Medulla oblongata (tissue), 1 donor: ENCODE results near the gene PLA2G15.

ENCODE experiments used
- DNase-seq: peaks from one replicate; pipeline ENCODE4 v3.0.0-alpha.2; 2015; ENCODE audit errors: extremely low spot score

Gene PLA2G15

GRCh38 chr16:68233085-68233834 is 11.9 kb upstream of the PLA2G15 start:
- DNase-seq = no peak

DNA sequence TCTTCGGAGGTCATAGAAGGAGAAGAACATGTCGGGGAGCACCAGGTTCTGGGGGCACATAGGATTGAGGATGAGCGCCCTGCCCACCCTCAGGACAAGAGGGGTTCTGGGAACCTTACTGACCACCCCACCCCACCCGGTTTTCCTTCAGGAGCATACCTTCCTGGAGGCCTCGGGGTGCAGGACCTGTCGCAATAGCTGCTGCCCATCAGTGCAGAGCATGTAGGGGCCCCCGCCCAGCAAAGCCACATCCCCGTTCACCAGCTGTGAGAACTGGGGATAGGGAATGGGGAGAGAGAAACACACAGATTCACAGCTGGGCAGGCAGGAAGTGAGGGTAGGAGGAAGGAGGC is 11.4 kb upstream of the PLA2G15 start:
- DNase-seq = no peak

GRCh38 chr16:68234188-68235107 is 10.7 kb upstream of the PLA2G15 start:
- DNase-seq = no peak

DNA sequence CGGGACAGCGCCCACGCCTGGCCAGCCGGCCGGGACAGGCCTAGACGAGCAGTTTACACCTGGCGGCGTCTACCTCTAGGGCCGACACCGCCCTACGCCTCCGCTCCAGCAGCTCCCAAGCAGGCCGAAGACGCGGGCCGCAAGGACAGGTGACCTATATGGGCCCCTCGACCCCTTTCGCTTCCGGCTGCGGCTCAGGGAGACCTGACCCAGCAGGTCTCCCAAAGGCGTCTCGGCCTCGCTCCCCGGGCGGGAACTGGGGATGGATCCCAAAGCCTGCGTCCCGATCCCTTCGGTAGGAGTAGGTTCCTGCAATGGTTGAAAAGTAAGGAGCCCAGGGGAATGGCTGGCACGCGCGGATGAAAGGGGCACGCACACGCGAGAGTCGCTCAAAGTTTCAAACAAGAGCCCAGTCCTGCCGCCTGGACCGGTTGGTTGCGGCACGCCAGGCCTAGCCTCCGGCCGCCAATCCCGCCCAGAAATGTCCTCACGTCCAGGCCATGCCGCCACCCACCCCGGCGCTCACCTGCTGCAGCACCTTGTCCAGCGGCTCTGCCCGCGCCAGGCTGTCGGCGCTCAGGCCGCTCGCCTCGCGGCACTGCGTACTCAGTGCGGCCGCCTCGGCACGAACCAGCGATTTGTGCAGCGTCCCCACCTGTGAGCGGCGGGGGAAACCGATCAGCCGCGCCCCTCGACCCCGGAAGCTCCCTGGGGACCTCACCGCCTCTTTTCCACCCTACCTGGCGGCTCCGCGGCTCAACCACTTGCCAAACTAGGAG is 9.9 kb upstream of the PLA2G15 start:
- DNase-seq = no peak

DNA sequence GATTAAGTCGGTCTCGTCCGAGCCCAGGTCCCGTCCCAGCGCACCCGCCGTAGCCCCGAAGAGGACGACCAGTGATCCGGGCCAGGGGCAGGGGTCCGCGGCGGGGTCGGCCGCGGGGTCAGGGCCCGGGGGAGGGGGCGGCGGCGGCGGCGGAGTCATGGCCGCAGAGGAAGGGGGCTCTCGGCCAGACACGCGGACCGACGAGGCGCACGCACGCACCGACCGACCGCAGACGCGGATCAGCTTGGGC is 9.4 kb upstream of the PLA2G15 start, which contains the start of gene ESRP2:
ESRP2 (minus strand) TSS at position 241 of the 250 bp plus-strand sequence; CDS start at position 159, 82 bp downstream.
- no peak for DNase-seq

DNA sequence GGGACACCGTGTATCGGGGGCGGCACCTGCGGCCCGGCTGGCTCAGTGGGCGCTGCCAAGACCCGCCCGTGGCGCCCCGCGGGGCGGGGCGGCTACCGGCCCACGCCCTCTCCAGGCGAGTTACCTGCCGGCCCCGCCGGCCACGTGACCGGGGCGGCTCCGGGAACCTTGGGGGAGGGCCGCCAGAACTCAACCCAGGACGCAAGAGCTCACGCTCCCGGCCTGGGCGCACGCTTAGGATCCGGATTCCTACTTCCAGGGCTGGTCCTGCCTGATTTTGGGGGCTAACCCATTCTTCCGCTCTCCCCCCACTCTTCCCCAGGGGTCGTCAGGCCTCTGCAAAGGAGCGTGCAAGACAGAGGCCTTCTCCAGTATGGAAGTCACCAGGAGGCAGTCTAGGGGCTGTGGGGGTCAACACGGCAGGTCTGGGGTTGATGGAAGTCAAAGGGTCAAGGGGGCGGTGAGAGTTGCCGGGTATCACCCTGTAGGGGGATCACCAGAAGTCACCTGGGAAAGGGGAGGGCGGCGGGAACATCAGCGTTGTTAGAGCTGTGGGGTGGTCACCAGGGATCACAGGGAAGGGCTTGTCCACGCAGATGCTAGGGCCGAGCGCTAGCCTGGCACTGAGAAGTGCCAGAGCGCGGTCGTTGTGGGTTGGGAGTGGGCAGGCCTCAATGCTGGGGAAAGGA is 8.9 kb upstream of the PLA2G15 start:
- no peak for DNase-seq

GRCh38 chr16:68236826-68237242 is 8.3 kb upstream of the PLA2G15 start:
- no peak for DNase-seq

DNA sequence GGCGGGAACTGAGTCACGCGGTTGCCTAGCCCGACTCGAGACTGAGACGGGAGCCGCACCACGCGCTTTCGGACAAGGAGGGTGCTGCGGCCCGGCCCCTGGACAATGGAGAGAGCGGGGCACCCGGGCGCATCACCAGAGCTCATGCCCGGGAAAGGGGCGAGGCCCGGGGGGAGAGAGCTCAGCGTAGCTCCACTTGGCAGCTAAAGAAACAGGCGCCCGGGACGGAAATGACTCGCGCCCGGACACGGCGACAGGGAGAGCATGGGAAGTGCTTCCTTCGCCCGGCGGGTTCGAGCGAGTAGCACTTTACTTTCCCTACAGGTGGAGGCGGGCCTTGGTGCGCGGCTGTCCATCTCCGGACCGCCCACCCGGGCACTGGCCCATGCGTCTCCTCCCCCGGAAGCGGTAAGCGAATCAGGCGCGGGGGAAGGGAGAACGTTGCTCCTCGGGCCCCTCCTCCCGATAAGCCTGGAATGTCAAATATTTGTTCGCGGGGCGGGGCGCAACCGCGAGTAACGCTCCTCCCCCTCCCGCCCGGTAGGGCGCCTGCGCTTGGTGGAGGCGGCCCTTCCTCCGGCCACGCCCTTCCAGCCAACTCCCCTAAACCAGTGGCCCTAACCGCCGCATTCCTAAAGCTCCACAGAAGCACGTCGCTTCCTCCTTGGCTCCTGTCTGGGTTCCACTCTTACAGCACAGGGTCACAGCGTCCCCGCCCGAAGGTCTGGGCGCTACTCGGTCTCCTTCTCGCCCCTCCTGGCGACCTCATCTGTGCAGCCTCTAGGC is 7.7 kb upstream of the PLA2G15 start:
- peak; percentile 95 for DNase-seq

DNA sequence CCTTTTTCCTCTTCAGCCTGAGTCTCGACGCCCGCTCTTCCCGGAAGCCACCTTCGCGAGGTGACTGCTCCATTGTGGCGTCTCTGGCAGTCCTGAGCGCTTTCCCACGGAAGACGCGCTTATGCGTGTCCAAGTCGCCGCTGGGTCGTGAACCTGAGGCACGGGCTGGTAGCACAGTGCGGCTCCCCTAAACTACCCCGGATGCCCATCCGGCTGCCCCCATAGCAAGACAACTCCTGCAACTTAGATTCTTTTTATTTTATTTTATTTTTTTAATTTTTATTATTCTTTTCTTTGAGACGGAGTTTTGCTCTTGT is 7.2 kb upstream of the PLA2G15 start:
- DNase-seq = no peak

GRCh38 chr16:68242085-68242484 is 3.1 kb upstream of the PLA2G15 start:
- no peak for DNase-seq

- DNase-seq = no peak
Measured at GRCh38 chr16:68242926-68243858, 2.0 kb upstream of the PLA2G15 start.

GRCh38 chr16:68244481-68244902 is 681 bp upstream of the PLA2G15 start:
- DNase-seq = no peak

DNA sequence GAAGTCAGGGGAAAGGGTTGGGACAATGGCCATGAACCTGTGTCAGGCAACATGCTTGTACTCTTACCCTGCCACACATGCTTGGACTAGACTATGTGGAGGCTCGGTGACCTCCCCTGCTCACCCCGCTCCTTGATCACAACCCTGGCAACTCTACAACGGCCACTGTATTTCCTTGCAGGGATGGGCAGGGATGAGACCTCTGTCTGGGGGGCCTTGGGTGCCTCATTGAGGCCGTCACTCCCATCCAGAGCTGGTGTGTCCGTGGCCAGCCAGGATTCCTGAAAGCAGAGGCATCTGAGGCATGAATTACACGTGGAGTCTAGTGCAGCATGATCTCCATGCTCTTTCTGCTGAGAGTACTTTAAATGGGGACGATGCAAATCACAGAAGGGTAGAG is 948 bp downstream of the PLA2G15 start:
- no peak for DNase-seq

DNA sequence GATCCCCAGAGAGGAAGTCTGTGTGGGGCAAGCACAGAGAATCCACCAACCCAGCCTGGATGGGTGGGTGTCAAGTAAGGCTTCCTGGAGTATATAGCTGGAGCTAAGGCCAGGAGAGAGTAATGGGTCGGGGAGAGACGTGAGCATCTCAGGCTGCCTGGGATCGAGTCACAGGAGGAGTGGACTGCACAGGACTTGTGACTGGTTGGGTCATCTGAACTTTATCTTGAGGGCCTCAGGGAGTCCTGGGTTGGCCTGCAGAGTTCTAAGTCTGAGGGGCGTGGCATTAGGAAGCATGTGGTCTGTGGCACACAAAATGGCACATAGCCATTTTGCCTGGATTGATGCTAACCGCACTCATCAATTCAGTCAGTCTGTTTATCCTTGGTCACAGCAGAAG is 1.5 kb downstream of the PLA2G15 start:
- peak; percentile 35 for DNase-seq

DNA sequence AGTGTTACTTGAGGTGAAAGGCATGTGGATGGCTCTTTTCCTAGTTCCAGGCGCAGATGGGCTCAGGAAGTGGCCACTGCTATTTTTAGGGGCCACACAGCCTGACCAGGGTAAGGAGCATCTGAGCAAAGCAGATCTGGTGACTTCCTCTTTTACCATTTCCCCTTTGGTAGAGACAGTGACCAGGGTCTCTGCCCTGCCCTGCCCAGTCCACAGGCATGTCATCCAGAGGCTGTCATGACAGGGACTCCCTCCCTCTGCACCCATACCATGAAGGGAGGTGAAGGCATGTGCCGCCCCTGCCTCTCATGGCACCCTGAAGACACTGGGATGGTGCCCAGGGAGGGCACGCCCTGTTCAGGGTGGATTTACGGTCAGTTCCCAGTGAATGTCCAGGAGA is 2.2 kb downstream of the PLA2G15 start:
- peak; percentile 78 for DNase-seq

DNA sequence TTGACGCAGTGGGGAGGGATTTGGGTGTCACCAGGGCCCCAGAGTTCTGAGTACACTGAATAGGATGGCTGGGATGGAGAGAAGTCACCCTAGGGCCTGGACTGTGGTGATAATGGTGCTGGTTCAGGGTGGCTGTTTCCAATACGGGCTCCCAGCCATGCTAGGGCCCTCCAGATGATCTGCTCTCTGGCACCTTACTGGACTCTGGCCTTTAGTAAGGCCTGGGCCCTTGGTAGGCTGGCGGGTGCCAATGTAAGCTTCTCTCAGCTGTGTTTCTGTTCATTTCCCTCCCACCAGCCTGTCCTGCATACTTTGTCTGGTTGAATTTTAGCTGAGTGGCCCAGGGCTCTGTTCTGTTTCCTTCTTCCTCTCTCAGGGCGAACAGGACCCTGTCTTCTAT is 2.8 kb downstream of the PLA2G15 start:
- DNase-seq = no peak

- DNase-seq = no peak
Measured at GRCh38 chr16:68249371-68249770, 4.2 kb downstream of the PLA2G15 start.

DNA sequence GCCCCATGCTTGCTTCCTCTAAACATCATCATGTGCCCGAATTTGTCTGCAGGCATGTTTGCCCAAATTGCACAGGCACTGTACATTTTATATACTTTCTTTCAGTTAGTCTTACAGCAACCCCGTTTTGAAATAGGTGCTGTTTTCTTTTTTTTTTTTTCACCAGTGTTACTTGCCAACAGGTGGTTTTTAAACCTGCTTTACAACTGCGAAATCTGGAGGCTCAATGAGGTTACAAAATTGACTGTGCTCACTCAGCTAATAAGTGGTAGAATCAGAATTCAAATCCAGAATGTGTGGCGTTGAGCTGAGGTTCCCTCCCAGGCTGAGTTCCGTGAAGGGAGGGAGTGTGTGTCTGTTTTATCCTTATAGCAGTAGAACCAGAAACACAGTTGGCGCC is 5.8 kb downstream of the PLA2G15 start:
- no peak for DNase-seq

DNA sequence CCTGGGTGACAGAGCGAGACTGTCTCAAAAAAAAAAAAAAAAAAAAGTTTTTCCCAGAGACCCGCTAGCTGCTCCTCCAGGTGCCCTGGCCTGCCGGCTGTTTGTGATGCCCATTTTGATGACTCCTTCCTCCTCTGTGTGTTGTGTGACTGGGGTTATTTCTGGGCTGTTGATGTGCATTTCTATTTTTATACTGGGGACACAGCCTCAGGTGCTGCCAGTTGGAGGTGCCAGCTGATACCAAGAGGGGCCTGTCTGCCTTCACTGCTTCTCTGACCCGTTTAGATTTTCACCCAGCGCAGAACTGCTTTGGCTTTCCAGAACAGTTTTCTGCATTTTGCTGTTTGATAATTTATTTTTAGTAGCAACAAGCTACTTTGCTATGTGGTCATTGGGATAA is 6.7 kb downstream of the PLA2G15 start:
- DNase-seq = no peak

DNA sequence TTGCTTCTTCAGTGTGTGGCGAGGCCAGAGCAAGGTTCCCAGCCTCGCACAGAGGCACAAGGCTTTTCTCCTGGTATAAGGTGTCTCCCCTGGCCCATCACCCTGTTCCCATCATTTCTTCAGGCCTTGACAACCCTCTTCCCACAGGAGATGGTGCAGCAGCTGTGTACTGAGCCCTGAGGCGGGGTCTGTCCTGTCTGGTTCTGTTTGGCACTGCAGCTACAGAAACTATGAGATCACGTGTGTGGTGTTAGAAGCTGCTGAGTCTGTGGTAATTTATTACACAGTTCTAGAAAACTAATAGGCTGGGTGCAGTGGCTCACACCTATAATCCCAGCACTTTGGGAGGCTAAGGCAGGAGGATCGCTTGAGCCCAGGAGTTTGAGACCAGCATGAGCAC is 7.2 kb downstream of the PLA2G15 start:
- DNase-seq = no peak
